ENCODE measurements around the gene CDC42BPG. TPM values are rescaled to one million over a fixed set of nuclear protein-coding genes. Genes with fewer than 3 reads are reported as not detected.

CDC42BPG gene
- total RNA-seq, 1 experiment from 2014 or later, result 24.9 TPM

GRCh38 chr11:64809781-64810241 lies 34.6 kb downstream of the CDC42BPG start:
- Mint-ChIP-seq H3K36me3 (ENCODE audit: insufficient read depth in 1 of 3, low read depth in 3 of 3) (peaks cover 6 to 37% (median 27%) of the 10 kb centered on the region in 3 experiments; a peak in 6 of 7 replicates), H3K27me3 (ENCODE audit: low read depth) (no peaks in the 10 kb centered on the region; the same call in 1 of the 2 replicates), H3K27ac (peak overlapping the region in 2 of 3 experiments; percentile 53 to 67; a peak in 3 of 7 replicates), H3K9me3 (no peaks in the 10 kb centered on the region; a peak in 1 of 5 replicates), H3K4me3 (peak overlapping the region; percentile 92 to 96), H3K4me1 (peaks cover 6 to 7% of the 10 kb centered on the region in 2 experiments; a peak in 3 of 4 replicates)
- Histone ChIP-seq H2BK12ac (ENCODE audit: insufficient read length, low read depth, low read length) (no peak overlapping the region), H2BK15ac (ENCODE audit: low read depth, low read length) (no peak overlapping the region), H3K18ac (ENCODE audit: insufficient read length, low read depth, low read length) (no peak overlapping the region), H3K4me1 (ENCODE audit: insufficient read depth, low read length) (no peaks in the 10 kb centered on the region), H3K23me2 (ENCODE audit: insufficient read length, low read depth, low read length, poor library complexity, severe bottlenecking) (peaks cover 15% of the 10 kb centered on the region), H2BK20ac (ENCODE audit: low read depth, low read length, poor library complexity, severe bottlenecking) (no peak overlapping the region), H3K56ac (ENCODE audit: insufficient read length, low read depth, low read length) (no peak overlapping the region), H3K27ac (ENCODE audit: insufficient read length, low read depth, low read length) (no peak overlapping the region), H3K9me3 (ENCODE audit: control insufficient read depth, low read depth, low read length) (no peaks in the 10 kb centered on the region), H3K27me3 (ENCODE audit: insufficient read depth, low read length) (no peaks in the 10 kb centered on the region), H3T11ph (ENCODE audit: low read length) (no peak overlapping the region), H2BK120ac (ENCODE audit: low read depth, low read length, poor library complexity, severe bottlenecking) (no peak overlapping the region), H3K9ac (ENCODE audit: extremely low read depth, insufficient read length, low read length) (peak overlapping the region; percentile 50), H2BK5ac (ENCODE audit: insufficient read length, low read length) (no peak overlapping the region), H2AK5ac (ENCODE audit: insufficient read length, low read length) (no peak overlapping the region), H3K14ac (ENCODE audit: insufficient read depth, low read length) (no peak overlapping the region; the same call in 1 of the 2 replicates), H3K79me2 (ENCODE audit: insufficient read depth, low read length) (no peaks in the 10 kb centered on the region), H3K79me1 (ENCODE audit: insufficient read depth, low read depth, low read length, poor library complexity, severe bottlenecking) (no peaks in the 10 kb centered on the region), H3K23ac (ENCODE audit: insufficient read length, low read depth, low read length) (no peak overlapping the region), H4K8ac (replicated peaks; ENCODE audit: insufficient read length, low read depth, low read length) (no peak overlapping the region), H3K4me2 (ENCODE audit: insufficient read depth, insufficient read length, low read length) (peak overlapping the region; percentile 35), H4K5ac (ENCODE audit: insufficient read length, low read depth, low read length) (no peak overlapping the region), H4K91ac (ENCODE audit: insufficient read length, low read depth, low read length) (no peak overlapping the region), H3K4ac (ENCODE audit: low read depth, low read length) (no peak overlapping the region), H4K20me1 (ENCODE audit: control insufficient read depth, insufficient read depth, insufficient read length) (no peaks in the 10 kb centered on the region), H2AFZ (ENCODE audit: low read length) (no peak overlapping the region)
- no CpG with 5 or more reads among the region's 44 CpGs for WGBS (ENCODE audit: extremely low coverage, insufficient read length, low lambda C conversion rate)
- TF ChIP-seq CTCF (conservative IDR thresholded peaks at IDR 0.05), result no peak
- peak; percentile 77 for DNase-seq
